GM18507 (cell line): ENCODE data around the gene HIF1AN.

ENCODE experiments used
- DNase-seq: peaks from one replicate; pipeline ENCODE4 v3.0.0; 2011; ENCODE audit warnings: low read depth; ENCODE audit not compliant: insufficient read length; ENCODE audit errors: extremely low spot score
- FAIRE-seq: peaks from 2 replicates; lab custom pipeline; 2011; peaks lifted over from hg19 to GRCh38; lab: Jason Lieb, UNC

HIF1AN gene

DNA sequence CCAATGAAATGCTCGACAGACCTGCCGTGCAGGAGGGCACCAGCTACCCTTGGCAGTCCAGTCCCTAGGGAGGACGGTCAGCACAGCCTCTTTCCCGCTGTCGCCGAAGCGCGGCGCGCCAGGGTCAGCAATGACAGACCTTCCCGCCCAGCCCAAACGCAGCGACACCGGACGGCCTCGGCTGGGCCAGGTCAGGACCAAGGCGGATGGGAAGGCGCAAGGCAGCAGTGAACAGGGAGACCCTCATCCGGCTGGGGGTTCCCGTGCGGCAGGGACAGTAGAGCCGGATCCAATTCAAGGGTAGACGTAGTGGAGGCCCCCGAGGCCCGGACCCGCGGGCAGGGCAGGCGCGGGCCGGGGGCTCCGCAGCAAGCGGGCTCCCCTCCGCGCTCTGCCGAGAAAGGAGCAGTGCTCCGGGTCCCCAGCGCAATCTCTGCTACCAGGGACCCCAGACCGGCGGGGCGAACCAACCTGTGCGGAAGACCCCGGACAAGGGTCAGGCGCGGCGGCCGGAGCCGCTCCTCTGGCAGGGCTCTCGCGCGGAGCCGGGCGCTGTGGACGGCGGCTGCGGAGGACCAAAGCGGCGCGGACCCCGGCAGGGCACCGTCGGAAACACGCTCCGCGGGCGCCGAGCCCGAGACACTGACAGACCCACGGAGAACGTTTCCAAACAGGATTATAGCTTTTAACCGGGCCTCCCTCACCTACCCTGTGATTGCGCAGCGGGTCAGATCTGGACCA lies 16.3 kb upstream of the HIF1AN start, which contains the start of gene SEC31B:
SEC31B (minus strand) TSS at position 551 of the 741 bp plus-strand sequence. CDS start 2,909 bp downstream, outside the sequence.
- FAIRE-seq = no peak
- DNase-seq = no peak

DNA sequence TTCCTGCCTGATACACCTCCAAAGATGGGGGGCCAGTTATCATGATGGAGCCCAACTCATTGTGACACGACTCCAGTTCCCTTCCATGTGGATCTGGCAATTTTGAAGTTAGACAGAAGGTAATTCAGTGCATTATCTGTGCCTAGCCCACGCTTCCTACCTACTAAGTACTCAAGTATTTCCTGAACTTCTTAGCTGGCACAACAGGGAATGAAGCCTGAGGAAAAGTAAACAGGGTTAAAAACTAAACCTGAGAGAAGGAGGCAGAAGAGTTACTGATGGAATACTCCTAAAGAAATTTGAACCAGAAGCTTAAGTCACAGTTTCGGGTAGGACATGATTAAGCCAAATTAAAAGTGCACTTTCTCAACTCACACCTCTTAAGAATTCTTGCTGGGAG lies 14.9 kb upstream of the HIF1AN start:
- FAIRE-seq (no peak), DNase-seq (no peak)

DNA sequence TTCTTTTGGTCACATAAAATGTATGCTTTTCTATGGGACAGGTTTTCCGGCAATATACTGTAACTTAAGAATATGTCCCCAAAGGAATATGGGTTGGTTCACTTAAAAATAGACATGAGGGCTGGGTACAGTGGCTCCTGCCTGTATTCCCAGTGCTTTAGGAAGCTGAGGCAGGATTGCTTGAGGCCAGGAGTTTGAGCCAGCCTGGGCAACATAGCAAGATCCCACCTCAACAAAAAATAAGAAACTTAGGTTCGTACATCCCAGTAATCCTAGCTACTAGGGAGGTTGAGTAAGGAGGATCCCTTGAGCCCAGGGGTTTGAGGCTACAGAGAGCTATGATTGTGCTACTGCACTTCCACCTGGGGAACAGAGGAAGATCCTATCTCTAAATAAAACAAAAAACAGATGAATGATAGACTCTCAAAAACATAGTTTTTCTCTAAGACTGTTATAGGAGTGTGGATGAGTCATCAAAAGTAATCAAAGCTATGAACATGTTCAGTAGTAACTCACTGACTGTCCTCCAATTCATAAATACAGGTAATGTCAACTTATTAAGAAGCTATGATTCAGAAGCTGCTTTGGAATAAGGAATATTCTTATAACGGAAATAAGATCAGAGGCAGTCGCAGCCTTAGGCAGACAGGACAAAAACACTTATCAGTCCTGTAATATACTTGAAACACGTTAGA lies 13.5 kb upstream of the HIF1AN start:
- DNase-seq (no peak), FAIRE-seq (no peak)

DNA sequence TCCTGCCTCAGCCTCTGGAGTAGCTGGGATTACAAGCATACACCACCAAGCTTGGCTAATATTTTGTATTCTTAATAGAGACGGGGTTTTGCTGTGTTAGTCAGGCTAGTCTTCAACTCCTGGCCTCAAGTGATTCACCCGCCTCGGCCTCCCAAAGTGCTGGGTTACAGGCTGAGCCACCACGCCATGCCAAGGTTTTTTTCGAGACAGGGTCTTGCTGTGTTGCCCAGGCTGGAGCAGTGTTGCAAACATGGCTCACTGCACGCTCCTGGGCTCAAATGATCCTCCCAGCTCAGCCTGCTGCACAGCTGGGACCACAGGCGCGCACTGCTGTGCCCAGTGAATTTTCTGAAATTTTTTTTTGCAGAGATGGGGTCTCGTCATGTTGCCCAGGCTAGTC lies 12.8 kb upstream of the HIF1AN start:
- FAIRE-seq = no peak
- DNase-seq = no peak

DNA sequence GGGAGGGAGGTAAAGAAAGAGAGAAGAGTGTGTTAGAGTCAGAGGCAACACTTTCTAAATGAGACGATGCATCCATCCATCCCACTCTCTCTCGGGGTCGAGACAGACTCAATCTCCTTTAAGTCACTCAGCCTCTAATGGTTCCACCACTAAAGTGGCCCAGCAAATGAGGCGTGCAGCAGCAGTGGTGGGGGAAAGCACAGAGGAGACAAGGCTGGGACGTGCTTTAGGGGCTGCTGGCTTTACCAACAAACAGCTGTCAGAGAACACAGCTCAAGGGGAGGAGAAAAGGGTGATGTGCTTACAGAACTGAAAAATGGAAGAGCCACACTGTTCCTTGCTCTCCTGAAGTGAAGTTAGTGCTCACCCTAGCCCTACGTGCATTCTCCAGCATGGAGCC lies 11.5 kb upstream of the HIF1AN start:
- FAIRE-seq = no peak
- no peak for DNase-seq

DNA sequence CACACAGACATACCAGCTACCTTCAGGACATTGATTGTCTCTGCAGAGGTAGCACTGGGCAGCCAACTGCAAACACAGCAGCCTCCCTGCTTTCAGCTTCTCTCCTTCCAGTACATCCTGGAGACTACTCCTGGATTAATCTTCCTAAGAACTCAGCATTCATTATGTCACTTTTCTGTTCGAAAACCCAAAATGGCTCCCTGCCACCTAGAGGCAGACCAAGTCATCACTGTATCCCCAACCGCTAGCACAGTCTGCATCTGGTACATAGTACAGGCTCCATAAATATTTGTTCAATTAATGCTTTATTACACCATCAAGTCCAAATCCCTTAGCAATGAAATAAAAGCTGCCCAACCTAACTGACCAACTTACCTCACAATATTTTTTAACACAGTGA lies 11.1 kb upstream of the HIF1AN start:
- no peak for DNase-seq
- no peak for FAIRE-seq

DNA sequence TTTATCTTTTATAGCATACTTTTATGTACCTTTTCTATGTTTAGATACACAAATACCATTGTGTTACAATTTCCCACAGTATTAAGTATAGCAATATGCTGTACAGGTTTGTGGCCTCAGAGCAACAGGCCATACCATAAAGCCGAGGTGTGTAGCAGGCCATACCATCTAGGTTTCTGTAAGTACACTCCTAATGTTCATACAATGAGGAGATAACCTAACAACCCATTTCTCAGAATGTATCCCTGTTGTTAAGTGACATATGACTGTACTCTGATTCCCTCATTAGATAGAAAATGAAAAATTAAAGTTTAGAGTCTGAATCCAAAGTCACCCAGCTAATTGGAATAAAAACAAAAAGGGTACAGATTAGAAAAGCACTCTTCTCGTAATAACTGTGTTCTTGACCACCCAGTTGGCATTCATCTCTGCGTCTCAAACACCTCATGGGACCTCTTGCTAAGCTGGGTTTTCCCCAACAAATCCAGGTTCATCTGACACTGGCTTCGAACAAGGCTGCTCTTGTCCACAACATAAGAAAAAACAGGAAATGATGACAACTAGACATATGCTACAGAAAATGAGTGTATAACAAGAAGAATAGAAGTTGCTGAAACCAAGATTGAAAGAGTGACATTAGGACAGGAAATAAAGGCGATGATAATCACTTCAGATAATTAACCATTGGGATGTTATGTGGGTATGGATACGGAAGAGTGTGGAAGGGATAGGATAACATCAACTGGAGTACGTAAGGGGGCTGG lies 7.4 kb upstream of the HIF1AN start:
- DNase-seq = no peak
- FAIRE-seq = peak; percentile 57

DNA sequence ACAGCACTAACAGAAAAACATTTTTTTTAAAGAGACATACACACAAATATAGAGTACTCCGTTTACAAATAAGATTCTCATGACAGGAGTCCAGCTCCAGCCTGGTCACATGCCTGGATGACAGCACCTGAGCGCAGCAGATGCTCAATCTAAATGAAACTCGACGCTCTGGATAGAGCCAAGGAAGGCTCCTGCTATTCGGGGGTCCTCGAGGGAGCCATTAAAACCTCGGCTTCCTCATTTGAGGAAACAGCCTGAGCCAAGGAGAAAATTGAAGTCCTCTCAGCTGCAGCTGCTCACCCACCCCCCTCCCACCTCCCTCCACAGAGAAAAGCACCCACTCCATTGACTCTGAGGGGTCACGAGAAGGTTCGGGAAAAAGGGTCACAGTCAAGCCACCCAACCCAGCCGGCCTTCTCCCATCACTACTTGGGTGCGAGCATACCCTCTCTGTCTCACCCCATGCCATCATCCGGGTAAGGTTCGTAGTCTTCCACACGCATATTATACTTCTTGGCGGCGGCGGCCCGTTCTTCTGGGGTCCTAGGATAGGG lies 6.7 kb upstream of the HIF1AN start:
- no peak for DNase-seq
- peak; percentile 5 for FAIRE-seq

DNA sequence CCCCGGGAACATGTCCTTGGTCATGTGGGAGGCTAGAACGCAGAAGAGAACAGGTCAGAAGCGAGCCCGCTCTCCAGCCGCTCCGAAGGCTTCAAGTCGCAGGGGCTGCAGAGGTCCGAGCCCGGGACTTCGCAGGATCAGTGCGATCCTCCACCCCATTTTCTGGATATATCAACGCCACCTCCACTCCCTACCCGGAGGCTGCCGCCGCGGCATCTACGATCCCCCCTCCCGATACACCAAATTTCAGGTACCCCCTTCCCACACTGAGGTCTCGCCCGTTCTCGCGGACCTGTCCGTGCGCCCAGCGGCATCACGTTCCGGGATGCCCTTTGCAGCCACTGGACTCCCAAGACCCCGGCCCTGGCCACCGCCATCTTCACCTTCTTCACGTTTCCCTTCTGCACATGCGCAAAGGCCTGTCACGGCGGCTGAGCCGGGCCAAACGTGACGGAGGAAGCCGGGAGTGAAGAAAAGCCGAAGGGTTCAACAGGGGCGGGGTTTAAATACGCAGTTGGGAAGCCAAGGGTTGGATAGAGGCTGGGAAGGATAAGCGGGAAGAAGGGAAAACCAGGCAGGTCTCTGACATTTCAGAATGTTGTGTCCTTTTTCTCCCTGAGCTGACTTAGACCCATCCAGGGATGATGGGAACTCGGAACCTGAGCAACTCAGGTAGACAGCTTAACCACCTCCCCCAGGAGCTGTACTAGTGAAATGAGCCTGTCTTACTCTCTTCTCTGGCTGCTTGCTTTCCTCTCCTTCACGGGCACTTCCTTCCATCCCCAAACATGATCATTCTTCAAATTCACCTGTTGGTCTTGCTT lies 6.1 kb upstream of the HIF1AN start, which contains the start of gene NDUFB8:
NDUFB8 (minus strand) TSS at position 397 of the 824 bp plus-strand sequence; CDS start at position 377, 20 bp downstream.
- DNase-seq (peak; percentile 74), FAIRE-seq (peak; percentile 92)

DNA sequence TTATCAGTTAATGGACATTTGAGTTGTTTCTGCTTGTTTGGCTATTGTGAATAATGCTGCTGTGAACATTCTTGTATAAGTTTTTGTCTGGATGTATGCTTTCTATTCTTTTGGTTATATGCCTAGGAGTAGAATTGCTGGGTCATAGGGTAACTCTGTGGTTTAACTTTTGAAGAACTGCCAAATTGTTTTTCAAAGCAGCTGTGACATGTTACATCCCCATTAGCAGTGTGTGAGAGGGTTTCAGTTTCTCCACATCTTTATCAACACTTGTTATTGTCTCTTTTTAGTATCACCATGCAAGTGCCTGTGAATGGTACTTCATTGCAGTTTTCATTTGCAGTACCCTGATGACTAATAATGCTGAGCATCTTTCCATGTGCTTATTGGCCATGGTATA lies 4.0 kb upstream of the HIF1AN start:
- FAIRE-seq = no peak
- DNase-seq = no peak

DNA sequence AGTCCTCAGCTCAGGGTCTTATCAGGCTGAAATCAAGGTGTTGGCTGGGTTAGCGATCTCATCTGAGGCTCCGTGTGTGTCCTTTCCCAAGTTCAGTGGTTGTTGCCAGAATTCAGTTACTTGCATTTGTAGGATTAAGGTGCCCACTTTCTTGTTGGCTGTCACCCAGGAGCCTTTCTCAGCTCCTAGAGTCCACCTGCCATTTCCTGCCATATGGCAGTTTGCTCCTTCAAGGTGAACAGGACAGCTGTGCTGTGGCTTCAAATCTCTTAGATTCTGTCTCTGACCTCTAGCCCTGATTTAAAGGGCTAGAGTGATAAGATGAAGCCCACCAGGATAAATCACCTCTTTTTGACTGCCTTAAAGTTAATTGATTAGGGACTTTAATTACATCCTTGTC lies 1.0 kb upstream of the HIF1AN start:
- DNase-seq = no peak
- FAIRE-seq = no peak

DNA sequence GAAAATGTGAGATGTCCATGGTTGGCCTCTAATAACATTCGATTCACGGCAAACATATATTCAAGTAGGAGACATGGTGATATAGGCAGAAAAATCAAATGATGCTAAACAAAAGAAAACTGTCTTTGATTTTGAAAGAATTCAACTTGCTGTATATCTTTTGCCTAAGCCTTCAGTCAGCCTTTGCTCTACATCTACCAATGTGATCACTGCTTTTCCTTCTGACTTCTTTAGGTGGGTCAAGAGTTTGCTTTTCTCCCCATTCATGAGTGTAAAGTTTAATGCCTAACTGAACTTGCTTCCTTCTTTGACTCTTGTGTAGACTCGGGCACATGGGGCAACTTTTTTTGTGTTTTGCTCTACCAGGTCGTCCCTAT lies 417 bp upstream of the HIF1AN start:
- FAIRE-seq (no peak), DNase-seq (no peak)

DNA sequence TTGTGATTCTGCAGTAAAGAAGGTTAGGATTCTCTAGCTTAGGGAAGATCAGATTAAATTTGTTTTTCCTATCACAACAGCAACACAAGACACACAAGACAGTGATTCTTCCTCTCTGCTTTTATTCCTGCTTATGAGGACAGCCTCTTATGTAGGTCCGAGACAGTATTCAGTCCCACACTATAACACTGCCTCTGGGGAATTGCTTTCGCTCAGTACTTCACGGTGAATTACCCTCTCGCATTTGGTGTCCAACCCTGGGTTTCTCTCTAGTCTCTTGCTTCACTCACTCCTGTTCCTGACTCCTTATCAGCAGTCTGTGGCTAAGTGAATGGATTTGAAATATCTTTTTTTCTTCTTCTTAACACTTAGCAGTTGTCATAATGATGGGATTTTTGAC lies 1.7 kb downstream of the HIF1AN start:
- FAIRE-seq (no peak), DNase-seq (no peak)

DNA sequence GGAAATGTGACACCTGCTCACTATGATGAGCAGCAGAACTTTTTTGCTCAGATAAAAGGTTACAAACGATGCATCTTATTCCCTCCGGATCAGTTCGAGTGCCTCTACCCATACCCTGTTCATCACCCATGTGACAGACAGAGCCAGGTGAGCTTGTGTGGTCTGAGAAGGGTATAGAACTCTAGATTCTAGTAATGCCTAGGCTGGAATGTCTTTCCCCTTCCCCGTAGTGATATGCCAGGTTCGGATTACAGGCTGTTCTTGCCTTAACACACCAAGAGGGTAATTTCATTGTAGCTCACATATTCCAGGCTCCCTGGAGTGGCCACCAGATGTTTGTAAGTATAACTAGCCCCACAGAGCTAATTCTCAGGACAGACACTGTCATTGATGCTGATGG lies 9.2 kb downstream of the HIF1AN start:
- FAIRE-seq = no peak

DNA sequence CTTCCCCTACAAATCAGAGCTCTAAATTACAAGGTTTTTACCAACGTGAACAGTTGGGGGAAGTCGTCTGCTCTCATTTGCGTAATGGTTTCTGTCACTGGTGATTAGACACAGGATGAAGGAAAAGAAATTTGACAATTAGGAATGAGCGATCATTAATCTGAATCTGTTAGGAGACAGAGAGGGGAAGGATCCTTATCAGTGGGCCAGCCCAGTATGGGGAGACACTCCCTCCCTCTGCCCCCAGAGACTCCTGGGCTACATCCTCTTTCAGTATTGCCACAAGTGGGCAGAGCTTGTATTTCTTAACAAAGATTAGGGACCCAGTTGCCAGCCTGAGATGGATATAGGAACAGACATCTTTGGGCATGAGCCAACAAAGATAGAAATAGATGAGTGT lies 15.5 kb downstream of the HIF1AN start:
- DNase-seq (no peak), FAIRE-seq (no peak)

More for the DNA sequence above, 9.2 kb downstream of the HIF1AN start:
- no peak for DNase-seq

DNA sequence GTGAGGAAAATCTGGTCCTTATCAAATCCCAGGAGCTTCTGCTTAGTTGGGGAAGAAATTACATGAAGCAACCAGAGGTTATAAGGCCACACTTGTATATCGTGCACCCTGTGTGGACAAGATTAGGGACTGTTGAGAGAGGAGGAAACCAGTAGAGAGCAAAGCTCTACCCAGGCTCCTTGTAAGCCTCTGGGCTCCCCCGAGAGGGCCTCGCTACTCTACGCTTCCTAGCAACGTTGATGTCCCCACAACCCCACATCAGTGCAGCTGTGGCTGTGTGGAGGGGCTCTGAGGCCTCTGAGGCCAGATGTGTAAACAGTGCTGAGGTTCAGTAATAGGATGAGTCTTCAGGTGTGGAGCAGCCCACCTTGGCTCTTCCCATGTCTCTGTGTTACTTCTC lies 16.0 kb downstream of the HIF1AN start:
- no peak for DNase-seq
- FAIRE-seq = no peak

DNA sequence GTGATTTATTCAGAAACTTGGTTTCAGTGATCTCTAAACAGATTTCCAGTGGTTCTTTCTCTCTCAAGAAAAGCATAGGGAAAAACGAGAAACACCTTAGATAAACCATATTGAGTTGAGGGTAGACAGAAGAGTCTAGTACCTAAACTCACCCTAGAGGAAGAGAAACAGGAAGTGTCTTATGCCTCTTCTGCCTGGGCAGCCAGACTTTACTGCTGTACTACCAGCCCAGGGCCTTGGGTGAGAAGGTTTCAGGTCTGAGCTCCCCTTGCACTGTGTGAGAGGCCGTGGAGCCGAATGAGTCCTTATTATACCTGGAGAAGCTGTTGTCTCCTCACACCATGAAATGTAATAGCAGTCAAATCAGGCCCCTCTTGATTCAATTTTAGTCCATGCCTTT lies 18.2 kb downstream of the HIF1AN start:
- FAIRE-seq = no peak
- no peak for DNase-seq

DNA sequence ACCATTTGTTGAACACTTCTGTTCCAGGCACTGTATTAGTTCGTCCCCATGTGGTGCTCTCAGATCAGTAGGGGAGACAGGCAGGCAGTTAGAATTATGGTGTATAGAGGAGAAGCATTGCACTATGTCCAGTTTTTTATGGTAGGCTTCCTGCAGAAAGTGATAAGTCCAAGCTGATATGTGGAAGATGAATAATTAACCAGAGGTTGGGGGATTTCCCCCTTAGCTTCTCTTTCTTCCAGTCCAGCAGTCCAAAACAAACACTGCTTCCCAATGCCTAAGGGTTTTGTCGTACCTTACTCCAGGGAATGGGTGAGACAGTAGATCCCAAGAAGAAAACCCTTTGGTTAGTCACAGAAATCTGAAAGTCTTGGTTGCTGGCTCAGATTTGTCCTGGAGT lies 19.2 kb downstream of the HIF1AN start:
- FAIRE-seq (no peak), DNase-seq (no peak)

DNA sequence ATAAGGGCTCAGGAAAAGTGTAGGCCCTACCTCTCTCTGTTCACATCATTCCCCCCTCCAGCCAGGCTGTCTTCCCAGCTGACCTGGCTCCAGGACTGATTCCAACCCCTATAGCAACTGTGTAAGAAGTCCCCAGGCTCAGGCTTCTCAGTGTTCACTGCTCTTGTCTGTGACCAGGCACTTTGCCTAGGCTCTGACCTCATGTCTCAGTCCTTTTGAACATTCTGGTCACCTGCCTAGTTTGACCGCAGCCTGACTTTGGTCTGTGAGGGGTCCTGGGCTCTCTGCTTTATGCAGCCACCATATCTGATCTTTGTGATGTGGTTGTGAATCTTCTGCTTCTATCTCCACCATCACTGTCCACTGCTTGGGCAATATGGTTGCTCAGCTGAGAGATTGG lies 24.5 kb downstream of the HIF1AN start:
- FAIRE-seq (no peak), DNase-seq (no peak)
